Neural cell (in vitro differentiated cells): Measurements from ENCODE around the gene TUBB. TPM values are rescaled to one million over a fixed set of nuclear protein-coding genes. Genes with fewer than 3 reads are reported as not detected.

Source experiments
- H2AFZ ChIP-seq: fragments of 200-600, 300-800 bp; sonication (generic), shearing (Covaris generic); 2 replicates; pipeline ENCODE4 v1.6.0; 2014; ENCODE audit warnings: low read depth, mild to moderate bottlenecking, antibody characterized with exemption, low read length, moderate library complexity
- H3F3A ChIP-seq: fragments of 200-600 bp; shearing (Covaris generic); 2 replicates; pipeline ENCODE4 v1.6.1; 2016; ENCODE audit warnings: mild to moderate bottlenecking, moderate library complexity, mixed read lengths, antibody characterized with exemption, low read length; ENCODE audit not compliant: insufficient read depth, poor library complexity, severe bottlenecking
- H3K27ac ChIP-seq: fragments of 200-600, 300-800 bp; sonication (generic), shearing (Covaris generic); 2 replicates; pipeline ENCODE4 v1.5.1; 2014; ENCODE audit warnings: mild to moderate bottlenecking, low read length, moderate library complexity
- H3K27me3 ChIP-seq: fragments of 300-800, 200-600 bp; sonication (generic), shearing (Covaris generic); 2 replicates; pipeline ENCODE4 v1.6.0; 2014; ENCODE audit warnings: mild to moderate bottlenecking, low read depth, low read length, moderate library complexity; ENCODE audit not compliant: insufficient read depth
- H3K36me3 ChIP-seq: fragments of 300-800, 200-600 bp; sonication (generic), shearing (Covaris generic); 2 replicates; pipeline ENCODE4 v1.5.1; 2014; ENCODE audit warnings: mild to moderate bottlenecking, antibody characterized with exemption, low read length, moderate library complexity; ENCODE audit not compliant: insufficient read depth
- H3K4me2 ChIP-seq: fragments of 300-800, 200-600 bp; sonication (generic), shearing (Covaris generic); 2 replicates; pipeline ENCODE4 v1.6.0; 2014; ENCODE audit warnings: mild to moderate bottlenecking, low read length
- H3K4me3 ChIP-seq: fragments of 300-800, 200-600 bp; sonication (generic), shearing (Covaris generic); 2 replicates; pipeline ENCODE4 v1.5.1; 2014; ENCODE audit warnings: mild to moderate bottlenecking, low read length, moderate library complexity
- H3K79me2 ChIP-seq: fragments of 200-600 bp; shearing (Covaris generic); replicated peaks from 2 replicates; pipeline ENCODE4 v1.6.0; 2014; ENCODE audit warnings: mild to moderate bottlenecking, low read length, moderate library complexity; ENCODE audit not compliant: insufficient read depth
- H3K9ac ChIP-seq: fragments of 300-800, 200-600 bp; sonication (generic), shearing (Covaris generic); 2 replicates; pipeline ENCODE4 v1.6.1; 2016; ENCODE audit warnings: mild to moderate bottlenecking, low read length, mixed read lengths
- H3K9me2 ChIP-seq: fragments of 200-600 bp; shearing (Covaris generic); 2 replicates; pipeline ENCODE4 v1.6.1; 2016; ENCODE audit warnings: mild to moderate bottlenecking, low read length, mixed read lengths; ENCODE audit not compliant: insufficient read depth
- H3K9me3 ChIP-seq: fragments of 200-600, 300-800 bp; sonication (generic), shearing (Covaris generic); 2 replicates; pipeline ENCODE4 v1.6.1; 2016; ENCODE audit warnings: mild to moderate bottlenecking, mixed run types, low read length, moderate library complexity, mixed read lengths
- H4K20me1 ChIP-seq: fragments of 200-600 bp; shearing (Covaris generic); 2 replicates; pipeline ENCODE4 v1.6.1; 2016; ENCODE audit warnings: mild to moderate bottlenecking, mixed run types; ENCODE audit not compliant: insufficient read depth
- CTCF ChIP-seq: fragments of 450-650 bp; IDR thresholded peaks from 2 replicates; pipeline ENCODE4 v1.5.1; 2014; ENCODE audit warnings: antibody characterized with exemption, mild to moderate bottlenecking, moderate library complexity; ENCODE audit not compliant: poor library complexity, severe bottlenecking
- EP300 ChIP-seq: fragments of 450-650 bp; conservative IDR thresholded peaks from 2 replicates; pipeline ENCODE4 v1.6.1; 2014; ENCODE audit warnings: antibody characterized with exemption, mild to moderate bottlenecking, moderate library complexity; ENCODE audit not compliant: poor library complexity, severe bottlenecking
- EZH2 ChIP-seq: fragments of 200-600, 300-800 bp; shearing (Covaris generic), sonication (generic); IDR thresholded peaks from 2 replicates; pipeline ENCODE4 v1.6.1; 2014; ENCODE audit warnings: antibody characterized with exemption, low read length, borderline replicate concordance, mild to moderate bottlenecking; ENCODE audit not compliant: insufficient read depth, poor library complexity, severe bottlenecking
- MXI1 ChIP-seq: fragments of 450-650 bp; conservative IDR thresholded peaks from 2 replicates; pipeline ENCODE4 v1.6.1; 2014; ENCODE audit warnings: antibody characterized with exemption, mild to moderate bottlenecking; ENCODE audit not compliant: poor library complexity, severe bottlenecking
- POLR2AphosphoS5 ChIP-seq: IDR thresholded peaks from 2 replicates; pipeline ENCODE4 v1.6.1; 2012
- RAD21 ChIP-seq: fragments of 450-650 bp; conservative IDR thresholded peaks from 2 replicates; pipeline ENCODE4 v1.6.1; 2014; ENCODE audit warnings: antibody characterized with exemption, mild to moderate bottlenecking, moderate library complexity
- REST ChIP-seq: IDR thresholded peaks from 2 replicates; pipeline ENCODE4 v1.6.1; 2012; ENCODE audit warnings: borderline replicate concordance
- SMC3 ChIP-seq: fragments of 450-650 bp; conservative IDR thresholded peaks from 2 replicates; pipeline ENCODE4 v1.6.1; 2014; ENCODE audit warnings: antibody characterized with exemption, mild to moderate bottlenecking, moderate library complexity; ENCODE audit not compliant: poor library complexity
- TAF1 ChIP-seq: IDR thresholded peaks from 2 replicates; pipeline ENCODE4 v1.6.1; 2012; ENCODE audit warnings: low read depth
- polyA plus RNA-seq: library from polyadenylated mRNA; depleted of rRNA; stranded (reverse); fragments of >200 nt; gene quantifications from 2 replicates; pipeline ENCODE4 v1.2.3, GENCODE V29; 2014

Gene TUBB
- polyA plus RNA-seq, 1 donor from 2014 or later = 711 TPM

- no peaks in the 10 kb centered on the region for H3F3A ChIP-seq
- TF ChIP-seq TAF1 (no peak), POLR2AphosphoS5 (no peak), MXI1 (no peak), CTCF (no peak), REST (no peak), EZH2 (no peak), SMC3 (no peak), EP300 (no peak)
- no peaks in the 10 kb centered on the region for H3K9me2 ChIP-seq
- no peak overlapping the region for H3K27ac ChIP-seq
- H3K36me3 ChIP-seq = peaks cover 7% of the 10 kb centered on the region
- H2AFZ ChIP-seq = no peak overlapping the region
- H3K4me2 ChIP-seq = no peak overlapping the region
- H3K9ac ChIP-seq = no peak overlapping the region
- H3K9me3 ChIP-seq = no peaks in the 10 kb centered on the region
- no peaks in the 10 kb centered on the region for H3K27me3 ChIP-seq
- no peaks in the 10 kb centered on the region for H4K20me1 ChIP-seq
- peaks cover 14% of the 10 kb centered on the region for H3K79me2 ChIP-seq
- H3K4me3 ChIP-seq = no peak overlapping the region
Observed at GRCh38 chr6:30712441-30712945, 7.7 kb upstream of the TUBB start.

GRCh38 chr6:30714263-30714662 is 5.9 kb upstream of the TUBB start:
- peaks cover 26% of the 10 kb centered on the region for H3K79me2 ChIP-seq

More at GRCh38 chr6:30714263-30714662, 5.9 kb upstream of the TUBB start:
- no peak overlapping the region for H3K4me3 ChIP-seq
- no peaks in the 10 kb centered on the region for H3K9me3 ChIP-seq
- no peak overlapping the region for H2AFZ ChIP-seq
- H3K9me2 ChIP-seq = no peaks in the 10 kb centered on the region
- H3K9ac ChIP-seq = no peak overlapping the region
- H3K36me3 ChIP-seq = no peaks in the 10 kb centered on the region
- H3K4me2 ChIP-seq = no peak overlapping the region
- TF ChIP-seq POLR2AphosphoS5 (no peak), SMC3 (no peak), TAF1 (no peak), EZH2 (no peak), RAD21 (no peak), CTCF (no peak), REST (no peak), EP300 (no peak), MXI1 (no peak)
- H3K27me3 ChIP-seq = no peaks in the 10 kb centered on the region
- H3K27ac ChIP-seq = no peak overlapping the region
- H4K20me1 ChIP-seq = no peaks in the 10 kb centered on the region
- no peaks in the 10 kb centered on the region for H3F3A ChIP-seq
